Adrenal gland (tissue), 12 donors: ENCODE measurements around the gene DVL1. TPM values are rescaled to one million over a fixed set of nuclear protein-coding genes. Genes with fewer than 3 reads are reported as not detected.
"Not testable (repeated sequence)": the region's sequence is repeated elsewhere in the genome, so short reads cannot be mapped to it uniquely, and the experiment has no call there.

Experiments
- DNase-seq, 7 donors: peaks; one replicate each; pipeline ENCODE4 v3.0.0-alpha.2; 2019 to 2020
- H3K27ac ChIP-seq, 5 donors: fragments of 200-600 bp; sonication (generic) in 4 of 5; 1 replicate in 3 of 5; 2 replicates in 2 of 5; pipeline versions ENCODE4 v1.5.1 to v1.8.0; 2016 to 2020; ENCODE audit warnings: mild to moderate bottlenecking in 1 of 5
- H3K27me3 ChIP-seq: fragments of 200-600 bp; 2 replicates; pipeline ENCODE4 v1.8.0; 2021
- H3K36me3 ChIP-seq, 2 donors: fragments of 200-600 bp; replicated peaks in 1 of 2; 1 replicate in 1 of 2; 2 replicates in 1 of 2; pipeline versions ENCODE4 v1.5.1 to v1.8.0; 2018 to 2022
- H3K4me1 ChIP-seq, 2 donors: fragments of 200-600 bp; replicated peaks in 1 of 2; 1 replicate in 1 of 2; 2 replicates in 1 of 2; pipeline versions ENCODE4 v1.5.1 to v1.8.0; 2018 to 2021
- H3K4me3 ChIP-seq, 4 donors: fragments of 200-600 bp; sonication (generic) in 3 of 4; one replicate each; pipeline ENCODE4 v1.5.1; 2016 to 2018
- H3K9me3 ChIP-seq, 3 donors: fragments of 200-600 bp; sonication (generic) in 1 of 3; replicated peaks in 1 of 3; 1 replicate in 2 of 3; 2 replicates in 1 of 3; pipeline versions ENCODE4 v1.5.1 to v1.8.0; 2016 to 2021
- CTCF ChIP-seq, 6 experiments: fragments of 450-650 bp in 4 of 6; fragments of 200-600 bp in 2 of 6; sonication (generic) in 1 of 6; IDR thresholded peaks; 1 replicate in 5 of 6; 2 replicates in 1 of 6; pipeline versions ENCODE4 v1.5.1 to v1.8.0; 2016 to 2021; ENCODE audit warnings: antibody characterized with exemption in 6 of 6, mild to moderate bottlenecking in 2 of 6, moderate library complexity in 1 of 6
- POLR2A ChIP-seq, 2 donors: fragments of 450-650 bp; IDR thresholded peaks; one replicate each; pipeline ENCODE4 v1.6.1; 2017; ENCODE audit warnings: antibody characterized with exemption in 2 of 2, mild to moderate bottlenecking in 2 of 2, moderate library complexity in 1 of 2
- WGBS, 4 donors: extraction: QIAGEN DNeasy Blood & Tissue Kit in 2 of 4; methylation state at CpG; one replicate each; pipeline versions ENCODE4 v1.1.5 to v1.1.7; 2013 to 2017; 5-methylcytosine and 5-hydroxymethylcytosine counted together
- intact Hi-C, 2 donors: fragments of 100-400 bp; cut with DNase I; formaldehyde crosslinking; loops; one replicate each; pipeline versions ENCODE4 v1.14.1 to v1.15.0; 2022 to 2023
- polyA plus RNA-seq, 3 donors: library from polyadenylated mRNA; stranded (reverse); fragments of 200-250 nt in 2 of 3; fragments of 350-450 nt in 1 of 3; fragmentation: Illumina TruSeq in 1 of 3; extraction: RNeasy Lipid Tissue Mini Kit (QIAGEN cat#74804) in 1 of 3; gene quantifications; one replicate each; pipeline ENCODE4 v1.2.3, GENCODE V29; 2013 to 2014
- total RNA-seq, 9 donors: library from RNA; depleted of rRNA in 4 of 9; stranded (reverse); fragments of >200 nt in 4 of 9; fragments of 120-200 nt in 1 of 9; fragmentation: NEBNext Ultra II Directional in 1 of 9; extraction: Animal tissue kit (Norgen Biotek cat#: 25700) in 1 of 9; gene quantifications; one replicate each; pipeline versions ENCODE4 v1.1.0 to v1.2.4, GENCODE V29; 2013 to 2023
- donor health status: healthy with polysubstance abuse.
- donor health status: Bipolar disorder and iron deficiency.
- donor health status: DM: yes; HTN: yes; CAD: no.
- donor health status: DM: no; HTN: no; CAD: no.
- donor health status: DM: no; HTN: no; CAD: no.
- donor health status: DM: yes; HTN: yes; CAD: no.

DVL1 gene
- total and polyA plus RNA-seq, 12 donors: 4.0 to 279 (median 89.2) TPM

- intact Hi-C loops: no loop called here
- peaks cover 7 to 31% of the 10 kb centered on the region in 2 donors for H3K4me1 ChIP-seq
- no peaks in the 10 kb centered on the region for H3K27me3 ChIP-seq
- WGBS, 4 donors: 29 to 49% (median 29%) methylated on average over 19 to 26 of the region's 26 CpGs; no CpG with 5 or more reads in 1 of the 4 donors
- DNase-seq: peak; percentile 57 to 81 (median 68)
- H3K27ac ChIP-seq: peak overlapping the region in 1 of 5 donors; percentile 34
- H3K4me3 ChIP-seq: no peak overlapping the region
- no peaks in the 10 kb centered on the region for H3K9me3 ChIP-seq
- TF ChIP-seq POLR2A (IDR thresholded peaks at IDR 0.05) (no peak), CTCF (IDR thresholded peaks at IDR 0.05) (peak; percentile 73 to 96 (median 81))
- H3K36me3 ChIP-seq: peaks cover 0 to 10% of the 10 kb centered on the region in 2 donors
Observed at GRCh38 chr1:1371746-1372711, 22.8 kb upstream of the DVL1 start.

- Histone ChIP-seq H3K4me1 (peaks cover 7 to 31% of the 10 kb centered on the region in 2 donors), H3K4me3 (no peak overlapping the region), H3K9me3 (no peaks in the 10 kb centered on the region), H3K27ac (peak overlapping the region in 1 of 5 donors; percentile 34), H3K27me3 (no peaks in the 10 kb centered on the region), H3K36me3 (peaks cover 0 to 10% of the 10 kb centered on the region in 2 donors)
- DNase-seq: no peak
- intact Hi-C loops: no loop called here
- TF ChIP-seq CTCF (IDR thresholded peaks at IDR 0.05) (no peak), POLR2A (IDR thresholded peaks at IDR 0.05) (no peak)
- WGBS, 4 donors: 32 to 58% (median 53%) methylated on average over 9 to 12 of the region's 12 CpGs
Observed at GRCh38 chr1:1371364-1371745, 22.1 kb upstream of the DVL1 start.

DNA sequence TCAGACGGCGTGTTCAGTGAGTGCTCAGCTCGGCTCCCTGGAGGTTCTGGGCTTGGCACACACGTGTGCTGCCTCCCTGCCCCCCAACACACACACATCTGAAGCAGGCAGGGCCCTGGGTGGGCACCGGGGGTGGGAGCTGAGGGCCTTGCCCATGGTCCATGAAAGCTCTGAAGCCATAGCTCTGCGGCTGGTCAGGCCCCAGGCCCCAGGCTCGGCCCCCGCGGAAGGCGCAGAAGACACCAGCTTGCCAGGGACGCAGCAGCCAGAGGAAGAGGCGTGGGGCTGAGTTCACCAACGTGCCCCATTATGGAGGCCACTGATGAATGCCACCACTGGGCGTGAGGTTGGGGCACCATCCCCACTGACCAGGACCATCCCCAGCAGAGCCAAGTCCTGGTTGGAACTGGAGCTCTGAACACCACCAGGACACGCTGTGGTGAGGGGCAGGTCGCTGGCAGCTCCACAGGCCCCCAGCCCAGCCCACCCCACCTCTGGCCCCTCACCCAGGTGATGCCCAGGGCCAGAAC is 21.6 kb upstream of the DVL1 start:
- WGBS, 4 donors: 72 to 81% (median 76%) methylated on average over 4 to 16 of the region's 16 CpGs
- no peak overlapping the region for H3K4me3 ChIP-seq
- peaks cover 0 to 10% of the 10 kb centered on the region in 2 donors for H3K36me3 ChIP-seq
- no peak for DNase-seq
- no peak overlapping the region for H3K27ac ChIP-seq
- intact Hi-C loops: no loop called here
- H3K27me3 ChIP-seq: no peaks in the 10 kb centered on the region
- H3K9me3 ChIP-seq: no peaks in the 10 kb centered on the region
- TF ChIP-seq POLR2A (IDR thresholded peaks at IDR 0.05) (no peak), CTCF (IDR thresholded peaks at IDR 0.05) (no peak)
- peaks cover 7 to 28% of the 10 kb centered on the region in 2 donors for H3K4me1 ChIP-seq

GRCh38 chr1:1370094-1370493 is 20.9 kb upstream of the DVL1 start:
- H3K36me3 ChIP-seq, H3K27ac ChIP-seq, H3K9me3 ChIP-seq, DNase-seq, H3K27me3 ChIP-seq, intact Hi-C loops, H3K4me3 ChIP-seq: not testable (repeated sequence)
- H3K4me1 ChIP-seq: peaks cover 7 to 25% of the 10 kb centered on the region in 2 donors
- WGBS, 4 donors: 85 to 90% (median 88%) methylated on average over 14 of the region's 14 CpGs
